ENCODE data around the gene PDPR.

DNA sequence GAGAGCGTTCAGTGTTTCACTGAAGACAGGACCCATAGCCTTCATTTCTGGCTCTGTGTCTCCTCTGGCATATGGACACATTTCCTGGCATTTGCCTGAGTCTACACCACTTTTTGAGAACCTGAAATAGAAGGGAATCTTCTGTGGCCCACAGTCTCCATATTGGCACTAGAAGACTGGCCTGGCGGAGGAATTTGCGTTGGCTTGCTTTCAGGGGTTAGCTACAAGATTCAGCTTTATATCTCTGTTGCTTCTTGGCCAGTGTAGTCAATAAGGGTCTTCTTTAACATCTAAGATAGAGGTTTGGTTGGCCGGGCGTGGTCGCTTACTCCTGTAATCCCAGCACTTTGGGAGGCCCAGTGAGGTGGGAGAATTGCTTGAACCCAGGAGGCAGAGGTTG lies 46.7 kb downstream of the PDPR start:
- TF ChIP-seq SIN3A (conservative IDR thresholded peaks at IDR 0.05 in 1 of 2, IDR thresholded peaks at IDR 0.05 in 1 of 2; ENCODE audit: low read depth in 1 of 2, low read length in 2 of 2) (no peak), ZNF274 (IDR thresholded peaks at IDR 0.05; ENCODE audit: borderline replicate concordance, extremely low read depth, low read length) (no peak), BRCA1 (IDR thresholded peaks at IDR 0.05; ENCODE audit: low read depth, low read length) (no peak), SP2 (IDR thresholded peaks at IDR 0.05; ENCODE audit: low read length) (no peak), GABPA (IDR thresholded peaks at IDR 0.05; ENCODE audit: borderline replicate concordance, insufficient read depth, low read length) (no peak), TCF12 (IDR thresholded peaks at IDR 0.05; ENCODE audit: low read depth, low read length) (no peak)
